HEK293 (cell line): ENCODE results near the gene AEBP1.

ENCODE experiments used
- CTCF ChIA-PET: fragments of 350-600 bp; formaldehyde crosslinking; extraction: SDS; loops from one replicate; lab custom pipeline; 2021; ENCODE audit warnings: antibody characterized with exemption; lab: Yijun Ruan, JAX
- POLR2A ChIA-PET: fragments of 300-600 bp; formaldehyde crosslinking; extraction: SDS; loops from one replicate; lab custom pipeline; 2020; ENCODE audit warnings: antibody characterized with exemption, inconsistent platforms; lab: Yijun Ruan, JAX
- H3K27ac ChIP-seq: fragments of 200-500 bp; sonication (Bioruptor generic); 2 replicates; pipeline ENCODE4 v1.5.1; 2014; ENCODE audit warnings: low read depth, low read length, control low read depth, inconsistent platforms; ENCODE audit errors: extremely low read depth
- H3K36me3 ChIP-seq, 2 experiments: fragments of 200-500 bp in 1 of 2; sonication (Bioruptor generic) in 1 of 2; 1 replicate in 1 of 2; 2 replicates in 1 of 2; pipeline ENCODE4 v1.5.1; 2014 to 2017; ENCODE audit warnings: inconsistent platforms in 2 of 2, low read length in 2 of 2; ENCODE audit not compliant: control insufficient read depth in 2 of 2, insufficient read depth in 1 of 2
- H3K4me1 ChIP-seq: fragments of 200-500 bp; sonication (Bioruptor generic); 2 replicates; pipeline ENCODE4 v1.5.1; 2014; ENCODE audit warnings: mild to moderate bottlenecking, low read length, inconsistent platforms; ENCODE audit not compliant: control insufficient read depth, insufficient read depth
- H3K4me3 ChIP-seq: 2 replicates; pipeline ENCODE4 v1.5.1; 2011; ENCODE audit warnings: low read depth, mild to moderate bottlenecking, control low read depth, low read length, moderate library complexity
- H3K9me3 ChIP-seq: fragments of 200-500 bp; sonication (Bioruptor generic); 2 replicates; pipeline ENCODE4 v1.5.1; 2014; ENCODE audit warnings: low read depth, low read length, inconsistent platforms; ENCODE audit not compliant: control insufficient read depth, insufficient read depth
- BCL11B ChIP-seq: fragments of 450-650 bp; formaldehyde crosslinking; IDR thresholded peaks from 2 replicates; pipeline ENCODE4 v1.5.1; 2016; ENCODE audit warnings: low read depth, missing biosample characterization, missing genetic modification characterization
- HOXA7 ChIP-seq: sonication (generic); formaldehyde crosslinking; IDR thresholded peaks from 2 replicates; pipeline ENCODE4 v1.8.1; 2022; ENCODE audit warnings: missing genetic modification reagents, borderline replicate concordance
- ZBTB1 ChIP-seq: fragments of 450-650 bp; formaldehyde crosslinking; IDR thresholded peaks from 2 replicates; pipeline ENCODE4 v1.5.1; 2016; ENCODE audit warnings: missing biosample characterization, missing genetic modification characterization
- ZNF155 ChIP-seq: fragments of 450-650 bp; formaldehyde crosslinking; IDR thresholded peaks from 2 replicates; pipeline ENCODE4 v1.5.1; 2016; ENCODE audit warnings: missing biosample characterization, missing genetic modification characterization
- ZNF16 ChIP-seq: fragments of 450-650 bp; formaldehyde crosslinking; IDR thresholded peaks from 2 replicates; pipeline ENCODE4 v1.5.1; 2016; ENCODE audit warnings: low read depth, missing biosample characterization, missing genetic modification characterization
- ZNF184 ChIP-seq: fragments of 450-650 bp; IDR thresholded peaks from 2 replicates; pipeline ENCODE4 v1.5.1; 2018; ENCODE audit warnings: missing biosample characterization, mild to moderate bottlenecking, missing genetic modification characterization
- ZNF19 ChIP-seq: fragments of 450-650 bp; formaldehyde crosslinking; IDR thresholded peaks from 2 replicates; pipeline ENCODE4; 2016; ENCODE audit warnings: missing biosample characterization, missing genetic modification characterization, low read depth
- ZNF2 ChIP-seq: fragments of 450-650 bp; formaldehyde crosslinking; IDR thresholded peaks from 2 replicates; pipeline ENCODE4 v1.5.1; 2016; ENCODE audit warnings: missing biosample characterization, missing genetic modification characterization
- ZNF221 ChIP-seq: fragments of 450-650 bp; formaldehyde crosslinking; IDR thresholded peaks from 2 replicates; pipeline ENCODE4 v1.5.1; 2017; ENCODE audit warnings: missing biosample characterization, missing genetic modification characterization, borderline replicate concordance
- ZNF239 ChIP-seq: fragments of 450-650 bp; formaldehyde crosslinking; IDR thresholded peaks from 2 replicates; pipeline ENCODE4 v1.5.1; 2016; ENCODE audit warnings: missing biosample characterization, missing genetic modification characterization
- ZNF24 ChIP-seq: fragments of 450-650 bp; formaldehyde crosslinking; IDR thresholded peaks from 2 replicates; pipeline ENCODE4 v1.5.1; 2016; ENCODE audit warnings: missing biosample characterization, missing genetic modification characterization
- ZNF473 ChIP-seq: fragments of 450-650 bp; formaldehyde crosslinking; IDR thresholded peaks from 2 replicates; pipeline ENCODE4 v1.5.1; 2017; ENCODE audit warnings: missing biosample characterization, missing genetic modification characterization
- ZNF501 ChIP-seq: fragments of 450-650 bp; formaldehyde crosslinking; IDR thresholded peaks from 2 replicates; pipeline ENCODE4 v1.5.1; 2016; ENCODE audit warnings: missing biosample characterization, missing genetic modification characterization
- ZNF664 ChIP-seq: fragments of 450-650 bp; formaldehyde crosslinking; IDR thresholded peaks from 2 replicates; pipeline ENCODE4 v1.5.1; 2016; ENCODE audit warnings: missing biosample characterization, missing genetic modification characterization
- ZNF677 ChIP-seq: fragments of 450-650 bp; IDR thresholded peaks from 2 replicates; pipeline ENCODE4 v1.5.0; 2018; ENCODE audit warnings: missing biosample characterization, mild to moderate bottlenecking, missing genetic modification characterization, moderate library complexity
- TF ChIP-seq, protein P1 (sequence below): fragments of 450-650 bp; formaldehyde crosslinking; IDR thresholded peaks from 2 replicates; pipeline ENCODE4 v1.5.1; 2016; ENCODE audit warnings: missing biosample characterization, missing genetic modification characterization
- TF ChIP-seq, protein P2 (sequence below): fragments of 450-650 bp; formaldehyde crosslinking; IDR thresholded peaks from 2 replicates; pipeline ENCODE4 v1.5.1; 2016; ENCODE audit warnings: missing biosample characterization, missing genetic modification characterization, low read depth
- TF ChIP-seq, protein P3 (sequence below): fragments of 450-650 bp; formaldehyde crosslinking; IDR thresholded peaks from 2 replicates; pipeline ENCODE4 v1.5.1; 2016; ENCODE audit warnings: missing biosample characterization, missing genetic modification characterization
- TF ChIP-seq, protein P4 (sequence below): fragments of 450-650 bp; formaldehyde crosslinking; IDR thresholded peaks from 2 replicates; pipeline ENCODE4 v1.5.1; 2016; ENCODE audit warnings: missing biosample characterization, missing genetic modification characterization

Gene AEBP1

DNA sequence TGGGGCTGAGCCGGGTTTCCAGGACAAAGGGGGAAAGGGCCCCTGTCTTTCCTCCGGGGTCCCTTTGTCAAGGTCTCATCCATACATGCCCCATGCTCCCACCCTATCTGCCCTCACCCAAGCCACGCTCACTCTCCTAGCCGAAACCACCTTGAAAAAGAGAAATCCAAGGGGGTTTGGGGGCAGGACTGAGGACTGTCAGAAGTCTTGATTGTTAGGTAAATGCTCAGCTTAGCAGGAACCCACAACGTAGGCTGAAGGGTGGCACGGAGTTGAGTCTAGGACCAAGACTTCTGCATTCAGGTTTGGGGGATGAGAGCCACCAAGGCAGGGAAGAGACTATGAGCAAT is 38.1 kb upstream of the AEBP1 start:
- POLR2A ChIA-PET, result interaction anchor here (0.6 to 2.1 kb wide), 4 partner anchors 17 to 130 kb away, joined by 3 to 16 read pairs (median 4); partner anchors contain the start of gene DBNL
- Histone ChIP-seq H3K4me3 (no peak overlapping the region), H3K36me3 (peaks cover 0 to 18% of the 10 kb centered on the region in 2 experiments; a peak in 1 of 3 replicates)

DNA sequence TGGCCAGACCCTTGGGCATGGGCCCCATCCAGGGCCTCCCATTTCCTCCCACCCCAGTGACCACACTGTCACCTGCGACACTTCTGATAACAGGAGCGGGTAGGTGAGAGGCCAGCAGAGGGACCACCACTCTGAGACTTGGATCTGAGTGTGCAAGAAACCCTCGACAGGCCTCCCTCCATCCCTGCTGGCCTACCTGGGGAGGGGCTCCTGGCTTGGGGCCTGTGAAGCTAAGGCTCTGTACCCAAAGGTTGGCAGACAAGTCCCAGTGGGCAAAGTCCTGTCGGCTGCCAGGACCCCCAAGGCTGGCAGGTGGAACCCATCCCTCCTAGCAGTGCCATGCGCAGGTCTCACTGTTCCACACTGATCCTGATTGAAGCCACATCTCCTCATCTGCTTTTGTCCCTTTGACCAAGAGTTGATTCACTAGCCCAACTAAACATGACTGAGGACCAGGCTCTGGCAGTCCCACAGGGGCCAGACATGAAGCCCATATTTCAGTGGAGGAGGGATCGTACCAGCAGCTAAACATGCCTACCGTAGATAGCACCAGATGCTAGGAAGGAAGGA is 37.6 kb upstream of the AEBP1 start:
- Histone ChIP-seq H3K36me3 (peaks cover 0 to 13% of the 10 kb centered on the region in 2 experiments; a peak in 2 of 3 replicates), H3K27ac (no peak overlapping the region), H3K4me3 (no peak overlapping the region), H3K4me1 (no peaks in the 10 kb centered on the region), H3K9me3 (no peaks in the 10 kb centered on the region)
- CTCF ChIA-PET, result interaction anchor here (0.5 to 3.3 kb wide), 5 partner anchors 17 to 139 kb away, joined by 3 to 14 read pairs (median 3); no protein-coding TSS in a partner anchor
- TF ChIP-seq ZNF473 (tag by site-specific recombination) (no peak), ZNF221 (tag by site-specific recombination) (no peak)
- POLR2A ChIA-PET, result interaction anchor here (0.9 to 2.5 kb wide), 4 partner anchors 11 to 130 kb away, joined by 3 to 16 read pairs (median 9); partner anchors contain the start of gene DBNL

More for the DNA sequence above, 38.1 kb upstream of the AEBP1 start:
- Histone ChIP-seq H3K4me1 (no peaks in the 10 kb centered on the region), H3K27ac (no peak overlapping the region), H3K9me3 (no peaks in the 10 kb centered on the region)
- TF ChIP-seq ZNF24 (tag by site-specific recombination) (no peak), ZNF677 (no peak), HOXA7 (CRISPR knock-in tag) (no peak), ZNF19 (tag by site-specific recombination) (no peak)
- CTCF ChIA-PET, result interaction anchor here (0.6 to 3.3 kb wide), 3 partner anchors 18 to 130 kb away, joined by 3 to 14 read pairs (median 4); no protein-coding TSS in a partner anchor

DNA sequence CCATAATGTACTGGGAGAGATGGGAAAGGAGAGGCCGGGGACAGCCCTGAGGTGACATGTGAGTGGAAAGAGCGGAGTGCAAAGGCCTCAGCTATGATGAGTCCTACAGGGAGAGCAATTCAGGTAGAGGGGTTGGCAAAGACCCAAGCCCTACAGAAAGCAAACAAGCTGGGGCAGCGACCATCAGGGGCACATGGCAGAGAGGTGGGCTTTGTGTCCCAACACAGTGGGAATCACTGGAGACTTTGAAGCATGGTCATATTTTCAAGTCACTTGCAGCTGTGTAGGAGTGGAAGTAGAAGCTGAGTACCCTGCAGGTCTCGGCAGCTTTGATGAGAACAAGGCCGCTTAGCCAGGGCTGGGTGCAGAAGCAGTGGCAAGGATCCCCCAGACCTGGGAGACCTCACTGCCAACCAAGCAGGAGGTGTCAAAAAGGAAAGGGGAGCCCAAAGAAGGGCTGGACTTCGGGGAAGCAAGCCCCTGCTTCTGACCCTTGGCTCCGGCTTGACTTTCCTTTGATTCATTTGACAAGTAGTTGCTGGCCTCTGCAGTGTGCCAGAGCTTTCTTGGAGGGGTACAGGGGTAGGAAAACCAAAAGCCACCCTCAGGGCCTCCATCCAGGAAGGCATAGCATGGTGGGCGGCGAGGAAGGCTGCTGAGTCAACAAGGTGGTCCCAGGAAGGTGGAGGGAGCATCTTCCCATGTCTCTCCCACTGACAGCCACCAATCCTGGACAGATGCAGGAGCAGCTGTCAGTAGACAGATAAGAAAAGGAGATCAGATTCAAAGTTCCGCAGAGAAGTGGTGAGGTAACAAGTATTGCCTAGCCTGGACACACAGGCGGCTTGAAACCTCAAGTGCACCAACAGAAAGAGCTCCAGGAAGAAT is 36.8 kb upstream of the AEBP1 start:
- no peaks in the 10 kb centered on the region for H3K9me3 ChIP-seq
- no peaks in the 10 kb centered on the region for H3K4me1 ChIP-seq
- CTCF ChIA-PET, result interaction anchor here (0.6 to 3.3 kb wide), 3 partner anchors 11 to 138 kb away, joined by 3 to 14 read pairs (median 3); no protein-coding TSS in a partner anchor
- no peak overlapping the region for H3K27ac ChIP-seq
- H3K4me3 ChIP-seq, result no peak overlapping the region
- POLR2A ChIA-PET, result interaction anchor here (0.6 to 2.5 kb wide), 4 partner anchors 12 to 55 kb away, joined by 3 to 11 read pairs (median 5); partner anchors contain the start of gene DBNL
- TF ChIP-seq ZNF16 (tag by site-specific recombination), result no peak
- no peak for TF ChIP-seq ZNF184 (tag by site-specific recombination)
- no peak for TF ChIP-seq ZBTB1 (tag by site-specific recombination)
- TF ChIP-seq, protein P1, sequence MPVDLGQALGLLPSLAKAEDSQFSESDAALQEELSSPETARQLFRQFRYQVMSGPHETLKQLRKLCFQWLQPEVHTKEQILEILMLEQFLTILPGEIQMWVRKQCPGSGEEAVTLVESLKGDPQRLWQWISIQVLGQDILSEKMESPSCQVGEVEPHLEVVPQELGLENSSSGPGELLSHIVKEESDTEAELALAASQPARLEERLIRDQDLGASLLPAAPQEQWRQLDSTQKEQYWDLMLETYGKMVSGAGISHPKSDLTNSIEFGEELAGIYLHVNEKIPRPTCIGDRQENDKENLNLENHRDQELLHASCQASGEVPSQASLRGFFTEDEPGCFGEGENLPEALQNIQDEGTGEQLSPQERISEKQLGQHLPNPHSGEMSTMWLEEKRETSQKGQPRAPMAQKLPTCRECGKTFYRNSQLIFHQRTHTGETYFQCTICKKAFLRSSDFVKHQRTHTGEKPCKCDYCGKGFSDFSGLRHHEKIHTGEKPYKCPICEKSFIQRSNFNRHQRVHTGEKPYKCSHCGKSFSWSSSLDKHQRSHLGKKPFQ, result no peak
- H3K36me3 ChIP-seq, result peaks cover 0 to 6% of the 10 kb centered on the region in 2 experiments; a peak in 2 of 3 replicates

DNA sequence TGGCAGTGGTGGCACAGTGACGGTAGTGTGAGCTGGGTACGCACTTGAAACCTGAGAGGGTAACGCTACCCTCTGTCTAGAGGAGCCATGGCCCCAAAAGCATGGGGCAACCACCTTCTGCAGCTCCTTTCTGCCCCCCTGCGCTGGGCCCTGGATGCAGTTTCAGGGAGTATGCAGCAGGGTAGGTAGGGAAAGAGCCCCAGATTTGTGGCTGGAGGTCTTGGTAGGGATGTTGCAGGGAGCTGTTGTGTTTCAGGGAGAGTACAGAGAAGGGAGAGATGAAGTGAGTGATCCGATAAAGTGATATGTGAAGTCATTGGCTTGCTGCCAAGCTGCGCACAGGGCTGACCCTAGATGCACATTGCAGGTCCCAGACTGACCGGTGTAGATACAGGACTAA is 36.1 kb upstream of the AEBP1 start:
- ChIA-PET CTCF (interaction anchor here (0.6 to 3.3 kb wide), 2 partner anchors 12 to 128 kb away, joined by 3 to 14 read pairs; no protein-coding TSS in a partner anchor), POLR2A (interaction anchor here (0.6 to 2.5 kb wide), 5 partner anchors 13 to 133 kb away, joined by 3 to 11 read pairs (median 4); partner anchors contain the start of genes DBNL and YKT6)
- Histone ChIP-seq H3K36me3 (peaks cover 0 to 6% of the 10 kb centered on the region in 2 experiments; a peak in 2 of 3 replicates), H3K4me1 (peaks cover 3% of the 10 kb centered on the region; the same call in 1 of the 2 replicates), H3K27ac (no peak overlapping the region), H3K4me3 (no peak overlapping the region), H3K9me3 (no peaks in the 10 kb centered on the region)
- TF ChIP-seq BCL11B (tag by site-specific recombination), result no peak
- no peak for TF ChIP-seq ZNF2
- TF ChIP-seq, protein P2, sequence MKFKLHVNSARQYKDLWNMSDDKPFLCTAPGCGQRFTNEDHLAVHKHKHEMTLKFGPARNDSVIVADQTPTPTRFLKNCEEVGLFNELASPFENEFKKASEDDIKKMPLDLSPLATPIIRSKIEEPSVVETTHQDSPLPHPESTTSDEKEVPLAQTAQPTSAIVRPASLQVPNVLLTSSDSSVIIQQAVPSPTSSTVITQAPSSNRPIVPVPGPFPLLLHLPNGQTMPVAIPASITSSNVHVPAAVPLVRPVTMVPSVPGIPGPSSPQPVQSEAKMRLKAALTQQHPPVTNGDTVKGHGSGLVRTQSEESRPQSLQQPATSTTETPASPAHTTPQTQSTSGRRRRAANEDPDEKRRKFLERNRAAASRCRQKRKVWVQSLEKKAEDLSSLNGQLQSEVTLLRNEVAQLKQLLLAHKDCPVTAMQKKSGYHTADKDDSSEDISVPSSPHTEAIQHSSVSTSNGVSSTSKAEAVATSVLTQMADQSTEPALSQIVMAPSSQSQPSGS (tag by site-specific recombination), result no peak
- no peak for TF ChIP-seq ZNF501 (tag by site-specific recombination)
- no peak for TF ChIP-seq ZNF239
- TF ChIP-seq ZNF664, result no peak
- TF ChIP-seq, protein P3, sequence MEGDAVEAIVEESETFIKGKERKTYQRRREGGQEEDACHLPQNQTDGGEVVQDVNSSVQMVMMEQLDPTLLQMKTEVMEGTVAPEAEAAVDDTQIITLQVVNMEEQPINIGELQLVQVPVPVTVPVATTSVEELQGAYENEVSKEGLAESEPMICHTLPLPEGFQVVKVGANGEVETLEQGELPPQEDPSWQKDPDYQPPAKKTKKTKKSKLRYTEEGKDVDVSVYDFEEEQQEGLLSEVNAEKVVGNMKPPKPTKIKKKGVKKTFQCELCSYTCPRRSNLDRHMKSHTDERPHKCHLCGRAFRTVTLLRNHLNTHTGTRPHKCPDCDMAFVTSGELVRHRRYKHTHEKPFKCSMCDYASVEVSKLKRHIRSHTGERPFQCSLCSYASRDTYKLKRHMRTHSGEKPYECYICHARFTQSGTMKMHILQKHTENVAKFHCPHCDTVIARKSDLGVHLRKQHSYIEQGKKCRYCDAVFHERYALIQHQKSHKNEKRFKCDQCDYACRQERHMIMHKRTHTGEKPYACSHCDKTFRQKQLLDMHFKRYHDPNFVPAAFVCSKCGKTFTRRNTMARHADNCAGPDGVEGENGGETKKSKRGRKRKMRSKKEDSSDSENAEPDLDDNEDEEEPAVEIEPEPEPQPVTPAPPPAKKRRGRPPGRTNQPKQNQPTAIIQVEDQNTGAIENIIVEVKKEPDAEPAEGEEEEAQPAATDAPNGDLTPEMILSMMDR (tag by site-specific recombination), result 0 out of 2 replicates have a peak, but pooled peaks have one; percentile 22
- TF ChIP-seq, protein P4, sequence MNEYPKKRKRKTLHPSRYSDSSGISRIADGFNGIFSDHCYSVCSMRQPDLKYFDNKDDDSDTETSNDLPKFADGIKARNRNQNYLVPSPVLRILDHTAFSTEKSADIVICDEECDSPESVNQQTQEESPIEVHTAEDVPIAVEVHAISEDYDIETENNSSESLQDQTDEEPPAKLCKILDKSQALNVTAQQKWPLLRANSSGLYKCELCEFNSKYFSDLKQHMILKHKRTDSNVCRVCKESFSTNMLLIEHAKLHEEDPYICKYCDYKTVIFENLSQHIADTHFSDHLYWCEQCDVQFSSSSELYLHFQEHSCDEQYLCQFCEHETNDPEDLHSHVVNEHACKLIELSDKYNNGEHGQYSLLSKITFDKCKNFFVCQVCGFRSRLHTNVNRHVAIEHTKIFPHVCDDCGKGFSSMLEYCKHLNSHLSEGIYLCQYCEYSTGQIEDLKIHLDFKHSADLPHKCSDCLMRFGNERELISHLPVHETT (tag by site-specific recombination), result no peak
- no peak for TF ChIP-seq ZNF155 (tag by site-specific recombination)
